CD4-positive, alpha-beta T cell treated with Interleukin-15 for 1 hour (primary cell): ENCODE data around the gene FHIT.

Experiments
- DNase-seq: peaks from one replicate; pipeline ENCODE4 v3.0.0-alpha.2; 2020

The FHIT gene

GRCh38 chr3:60809857-60810610 lies 441.2 kb downstream of the FHIT start:
- DNase-seq, result no peak

- no peak for DNase-seq
Measured at GRCh38 chr3:60803216-60804173, 447.8 kb downstream of the FHIT start.

- no peak for DNase-seq
Measured at GRCh38 chr3:60801307-60801706, 449.9 kb downstream of the FHIT start.

- DNase-seq, result no peak
Measured at GRCh38 chr3:60798456-60798855, 452.8 kb downstream of the FHIT start.

- no peak for DNase-seq
Measured at GRCh38 chr3:60792249-60792852, 458.9 kb downstream of the FHIT start.

GRCh38 chr3:60788185-60788584 lies 463.1 kb downstream of the FHIT start:
- no peak for DNase-seq

GRCh38 chr3:60781935-60782334 lies 469.3 kb downstream of the FHIT start:
- no peak for DNase-seq

GRCh38 chr3:60779637-60780036 lies 471.6 kb downstream of the FHIT start:
- no peak for DNase-seq

- DNase-seq, result no peak
Measured at GRCh38 chr3:60775985-60776384, 475.3 kb downstream of the FHIT start.

GRCh38 chr3:60774617-60775016 lies 476.6 kb downstream of the FHIT start:
- DNase-seq, result no peak

GRCh38 chr3:60772584-60772983 lies 478.7 kb downstream of the FHIT start:
- DNase-seq, result no peak

- DNase-seq, result no peak
Measured at GRCh38 chr3:60771766-60772165, 479.5 kb downstream of the FHIT start.

- DNase-seq, result no peak
Measured at GRCh38 chr3:60770532-60770931, 480.7 kb downstream of the FHIT start.

GRCh38 chr3:60767536-60767935 lies 483.7 kb downstream of the FHIT start:
- no peak for DNase-seq

GRCh38 chr3:60765776-60766175 lies 485.5 kb downstream of the FHIT start:
- DNase-seq, result no peak

GRCh38 chr3:60764870-60765269 lies 486.4 kb downstream of the FHIT start:
- no peak for DNase-seq

GRCh38 chr3:60760145-60760544 lies 491.1 kb downstream of the FHIT start:
- no peak for DNase-seq

GRCh38 chr3:60759439-60759838 lies 491.8 kb downstream of the FHIT start:
- no peak for DNase-seq

GRCh38 chr3:60758831-60759230 lies 492.4 kb downstream of the FHIT start:
- DNase-seq, result no peak

- DNase-seq, result no peak
Measured at GRCh38 chr3:60758171-60758570, 493.1 kb downstream of the FHIT start.

GRCh38 chr3:60757724-60758123 lies 493.5 kb downstream of the FHIT start:
- no peak for DNase-seq

- DNase-seq, result no peak
Measured at GRCh38 chr3:60756241-60757030, 494.8 kb downstream of the FHIT start.

- no peak for DNase-seq
Measured at GRCh38 chr3:60755094-60755493, 496.2 kb downstream of the FHIT start.
